HG03103 (cell line): ENCODE data around the gene TMEM44.
"Not testable (repeated sequence)": the region's sequence is repeated elsewhere in the genome, so short reads cannot be mapped to it uniquely, and the experiment has no call there.

Experiments used
- ATAC-seq: cut with Tn5 transposase; IDR thresholded peaks from one replicate; pipeline ENCODE4 v1.9.1; 2021; ENCODE audit warnings: low read depth; ENCODE audit not compliant: unreplicated experiment

The TMEM44 gene

DNA sequence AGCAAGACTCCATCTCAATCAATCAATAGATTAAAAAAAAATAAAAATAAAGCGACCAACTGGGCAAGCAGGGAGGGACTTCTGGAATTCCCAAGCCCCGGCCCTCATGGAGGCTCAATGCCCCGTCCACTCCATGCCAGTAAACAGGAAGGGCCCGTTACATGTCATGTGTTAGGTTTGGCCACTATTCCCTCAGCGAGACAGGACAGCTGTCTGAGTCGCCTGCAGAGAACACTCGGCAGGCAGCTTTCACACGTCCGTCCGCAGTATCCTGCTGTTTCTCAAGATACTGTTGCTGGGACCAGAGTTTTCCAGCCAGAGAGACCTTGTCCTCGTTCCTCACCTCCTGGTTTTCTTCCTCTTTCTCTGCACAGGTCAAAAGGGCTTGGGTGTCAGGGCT lies 18.0 kb downstream of the TMEM44 start:
- no peak for ATAC-seq

DNA sequence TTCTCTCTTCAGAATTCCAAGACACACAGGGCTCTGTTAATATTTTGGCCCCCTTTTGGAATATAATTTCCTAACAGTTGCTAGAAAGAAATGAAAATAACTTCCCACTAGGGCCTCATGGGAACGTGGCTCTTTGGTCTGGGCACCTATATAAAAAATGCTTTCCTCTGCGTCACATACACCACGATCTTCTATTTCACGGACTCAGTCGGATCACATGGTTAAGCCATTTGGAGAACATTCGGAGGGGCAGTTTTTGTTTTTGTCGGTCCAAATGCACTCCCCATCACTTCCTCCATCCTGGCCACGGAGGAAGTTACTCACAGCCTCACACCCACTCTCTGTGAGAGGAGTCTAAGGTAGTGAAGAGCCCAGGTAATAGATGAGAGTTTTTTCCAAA lies 21.0 kb downstream of the TMEM44 start:
- ATAC-seq = no peak

DNA sequence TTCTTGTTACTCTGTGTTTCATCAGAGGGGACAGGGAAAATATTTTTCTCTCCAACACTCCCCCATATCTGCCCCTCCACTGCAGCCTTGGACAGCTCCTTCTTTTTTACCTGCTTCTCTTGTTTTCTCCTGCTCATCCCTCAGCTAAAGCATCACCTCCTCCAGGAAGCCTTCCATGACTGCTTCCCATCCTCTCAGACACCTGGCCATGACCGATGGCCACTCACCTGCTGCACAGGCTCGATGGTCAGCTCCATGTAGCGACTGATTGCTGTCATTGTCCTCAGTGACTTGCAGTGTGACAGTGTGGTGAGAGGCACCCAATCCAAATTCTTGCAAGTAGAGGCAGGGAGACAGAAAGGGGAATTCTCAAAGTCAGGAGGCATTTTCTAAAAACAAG lies 22.5 kb downstream of the TMEM44 start:
- ATAC-seq = no peak

DNA sequence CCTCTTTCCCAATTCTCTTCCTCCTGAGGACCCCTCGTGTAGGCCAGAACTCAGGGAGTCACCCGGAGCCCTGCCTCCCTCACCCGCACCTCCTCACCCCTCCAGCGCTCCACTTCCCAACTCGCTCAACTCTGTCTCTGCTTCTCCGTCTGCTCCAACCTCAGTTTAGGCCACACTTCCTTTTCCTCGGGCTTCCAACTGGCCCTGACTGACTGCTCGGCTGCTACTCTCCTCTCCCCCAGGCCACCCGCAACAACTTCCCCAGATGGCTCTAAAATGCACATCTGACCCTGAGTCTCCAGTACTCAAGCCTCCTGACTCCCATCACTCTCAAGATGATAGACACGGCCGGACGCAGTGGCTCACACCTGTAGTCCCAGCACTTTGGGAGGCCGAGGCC lies 23.6 kb downstream of the TMEM44 start:
- no peak for ATAC-seq

DNA sequence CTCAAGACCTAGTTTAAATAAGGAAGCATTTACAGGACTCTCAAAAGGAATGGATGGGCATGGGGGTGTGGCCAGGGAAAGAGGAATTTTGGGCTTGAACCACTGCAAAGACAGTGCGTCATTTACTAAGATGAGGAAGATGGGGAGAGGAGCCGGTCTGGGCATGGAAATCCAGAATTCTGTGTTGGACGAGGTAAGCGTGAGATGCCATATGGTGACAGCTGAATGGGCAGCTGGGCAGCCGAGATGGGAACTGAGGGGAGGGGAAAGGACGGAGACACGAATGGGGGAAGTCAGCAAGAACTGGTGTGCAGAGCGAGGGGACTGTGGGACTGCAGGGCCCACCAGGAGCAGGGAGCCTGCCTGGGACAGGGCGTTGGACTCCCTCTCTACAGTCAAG lies 24.2 kb downstream of the TMEM44 start:
- no peak for ATAC-seq

DNA sequence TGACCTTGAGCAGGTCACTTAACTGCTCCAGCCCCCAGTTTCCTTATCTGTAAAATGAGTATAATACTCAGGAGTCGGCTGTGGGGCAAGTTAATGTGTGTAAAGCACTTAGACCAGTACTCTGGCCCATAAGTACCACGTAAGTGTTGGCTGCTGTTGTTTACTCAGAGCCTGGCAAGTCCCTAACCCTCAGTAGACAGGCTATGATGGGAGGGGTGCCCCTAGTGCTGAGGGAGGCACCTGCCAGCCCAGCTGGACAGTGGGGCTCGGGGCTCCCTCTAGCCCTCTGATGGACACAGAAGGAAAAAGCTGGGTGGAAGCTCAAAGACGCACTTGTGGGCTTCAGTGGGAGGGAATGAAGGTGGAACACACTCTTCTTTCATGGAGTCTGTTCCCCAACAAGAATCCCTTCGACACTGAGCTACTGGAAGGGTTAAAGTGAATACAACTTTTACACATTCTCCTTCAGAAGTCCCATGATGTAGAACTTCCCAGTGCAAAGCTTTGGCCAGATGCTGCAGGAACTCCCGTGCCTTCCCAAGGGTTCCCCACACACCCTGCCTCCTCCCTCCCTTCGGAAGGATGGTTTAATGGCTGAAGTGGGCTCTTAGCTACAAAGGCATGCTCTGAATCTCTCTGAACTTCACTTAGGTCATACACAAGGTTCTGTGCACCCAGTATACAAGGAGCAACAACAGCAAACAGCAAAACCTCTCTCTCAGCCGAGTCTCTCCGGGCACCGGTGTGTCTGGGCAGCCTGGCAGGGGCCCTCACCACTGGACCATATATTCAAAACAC lies 25.4 kb downstream of the TMEM44 start:
- no peak for ATAC-seq

DNA sequence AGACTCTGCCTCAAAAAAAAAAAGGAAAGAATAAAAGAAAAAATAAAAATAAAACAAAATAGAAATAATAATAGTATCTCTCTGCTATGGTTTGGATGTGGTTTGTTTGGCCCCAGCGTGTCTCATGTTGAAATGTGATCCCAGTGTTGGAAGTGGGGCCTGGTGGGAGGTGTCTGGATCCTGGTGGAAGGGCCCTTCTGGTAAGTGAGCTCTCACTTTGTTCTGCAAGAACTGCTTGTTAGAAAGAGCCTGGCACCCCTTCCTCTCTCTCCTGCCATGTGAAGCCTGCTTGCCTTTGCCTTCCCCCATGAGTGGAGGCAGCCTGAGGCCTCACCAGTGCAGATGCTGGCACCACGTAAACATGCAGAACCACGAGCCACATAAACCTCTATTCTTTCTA lies 26.3 kb downstream of the TMEM44 start:
- no peak for ATAC-seq

DNA sequence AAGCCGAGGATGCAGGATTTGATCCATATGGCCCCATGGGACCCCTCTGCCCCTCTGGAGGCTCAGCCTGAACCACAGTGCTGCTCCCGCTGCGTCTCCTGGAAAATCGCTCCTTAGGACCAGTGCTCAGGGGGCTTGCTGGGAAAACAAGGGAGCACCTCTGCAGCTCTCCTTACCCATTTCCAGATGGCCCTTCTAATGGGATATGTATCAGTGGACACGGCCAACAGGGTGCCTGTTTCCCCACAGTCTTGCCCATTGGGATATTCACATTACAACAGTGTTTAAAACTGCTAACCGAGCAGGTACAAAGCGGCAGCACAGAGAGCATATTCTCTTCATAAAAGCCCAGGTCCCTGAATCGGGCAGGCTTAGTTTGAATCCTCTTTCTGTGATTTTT lies 27.1 kb downstream of the TMEM44 start:
- no peak for ATAC-seq

DNA sequence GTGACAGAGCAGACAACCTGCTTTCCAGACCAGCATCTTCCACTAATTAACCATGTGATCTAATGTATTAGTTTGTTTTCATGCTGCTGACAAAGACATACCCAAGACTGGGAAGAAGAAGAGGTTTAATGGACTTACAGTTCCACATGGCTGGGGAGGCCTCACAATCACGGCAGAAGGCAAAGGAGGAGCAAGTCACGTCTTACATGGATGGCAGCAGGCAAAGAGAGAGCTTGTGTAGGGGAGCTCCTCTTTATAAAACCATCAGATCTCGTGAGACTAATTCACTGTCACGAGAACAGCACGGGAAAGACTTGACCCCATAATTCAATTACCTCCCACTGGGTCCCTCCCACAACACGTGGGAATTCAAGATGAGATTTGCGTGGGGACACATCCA lies 27.9 kb downstream of the TMEM44 start:
- ATAC-seq = not testable (repeated sequence)

DNA sequence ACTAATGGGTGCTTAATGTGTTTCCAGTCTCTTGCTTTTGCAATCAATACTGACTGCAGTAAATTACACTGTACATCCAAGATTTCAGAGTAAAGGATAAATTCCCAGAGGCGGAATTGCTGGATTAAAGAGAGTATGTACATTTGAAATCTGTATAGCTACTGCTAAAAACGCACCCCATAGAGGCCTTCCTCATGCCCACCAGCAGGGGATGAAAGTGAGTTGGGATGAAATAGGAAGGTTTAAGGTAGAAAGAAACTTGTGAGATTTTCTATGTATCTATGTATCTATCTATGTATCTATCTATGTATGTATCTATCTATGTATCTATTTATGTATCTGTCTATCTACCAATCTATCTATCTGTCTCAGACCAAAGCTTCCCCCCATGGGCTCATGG lies 28.4 kb downstream of the TMEM44 start:
- ATAC-seq = no peak

DNA sequence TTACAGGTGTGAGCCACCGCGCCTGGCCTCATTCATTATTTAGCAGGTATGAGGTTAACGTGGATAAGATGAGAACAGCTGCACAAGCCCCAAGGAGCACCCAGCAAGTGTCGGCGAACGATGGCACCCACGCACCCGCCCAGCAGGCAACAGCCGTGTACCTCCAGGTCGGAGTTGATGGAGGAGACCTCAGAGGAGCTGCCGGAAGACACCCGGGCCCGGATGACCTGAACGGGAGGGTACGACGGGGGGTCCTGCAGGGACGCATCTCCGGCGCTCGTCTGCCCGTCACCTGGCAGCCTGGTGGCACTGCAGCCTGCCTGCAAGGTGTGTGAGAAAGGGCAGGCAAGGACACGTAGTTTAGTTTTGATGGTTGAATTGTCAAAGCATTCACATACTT lies 29.1 kb downstream of the TMEM44 start:
- ATAC-seq = no peak

DNA sequence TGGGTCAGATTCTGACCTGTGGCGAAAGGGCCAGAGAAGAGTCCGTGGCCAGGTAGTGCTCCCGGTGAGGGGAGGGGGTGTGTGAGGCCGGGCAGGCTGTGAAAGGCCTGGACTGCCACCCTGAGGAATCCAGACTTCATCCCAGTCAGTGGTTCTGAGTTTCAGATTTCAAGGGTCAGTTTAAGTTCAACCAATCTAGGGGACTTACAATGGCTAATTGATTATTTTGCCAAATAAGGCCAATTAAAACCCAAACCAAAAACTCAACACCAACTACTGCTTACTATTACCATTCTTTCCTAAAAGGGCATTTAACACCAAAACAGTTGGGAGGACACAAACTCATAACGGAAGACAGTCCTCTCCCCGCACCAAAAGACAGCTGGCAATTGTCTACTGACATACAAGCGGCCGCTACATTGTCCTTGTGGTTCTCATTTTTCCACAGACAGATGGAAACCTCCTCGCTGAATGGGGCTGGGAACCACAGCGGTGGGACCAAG lies 30.5 kb downstream of the TMEM44 start:
- ATAC-seq = no peak

DNA sequence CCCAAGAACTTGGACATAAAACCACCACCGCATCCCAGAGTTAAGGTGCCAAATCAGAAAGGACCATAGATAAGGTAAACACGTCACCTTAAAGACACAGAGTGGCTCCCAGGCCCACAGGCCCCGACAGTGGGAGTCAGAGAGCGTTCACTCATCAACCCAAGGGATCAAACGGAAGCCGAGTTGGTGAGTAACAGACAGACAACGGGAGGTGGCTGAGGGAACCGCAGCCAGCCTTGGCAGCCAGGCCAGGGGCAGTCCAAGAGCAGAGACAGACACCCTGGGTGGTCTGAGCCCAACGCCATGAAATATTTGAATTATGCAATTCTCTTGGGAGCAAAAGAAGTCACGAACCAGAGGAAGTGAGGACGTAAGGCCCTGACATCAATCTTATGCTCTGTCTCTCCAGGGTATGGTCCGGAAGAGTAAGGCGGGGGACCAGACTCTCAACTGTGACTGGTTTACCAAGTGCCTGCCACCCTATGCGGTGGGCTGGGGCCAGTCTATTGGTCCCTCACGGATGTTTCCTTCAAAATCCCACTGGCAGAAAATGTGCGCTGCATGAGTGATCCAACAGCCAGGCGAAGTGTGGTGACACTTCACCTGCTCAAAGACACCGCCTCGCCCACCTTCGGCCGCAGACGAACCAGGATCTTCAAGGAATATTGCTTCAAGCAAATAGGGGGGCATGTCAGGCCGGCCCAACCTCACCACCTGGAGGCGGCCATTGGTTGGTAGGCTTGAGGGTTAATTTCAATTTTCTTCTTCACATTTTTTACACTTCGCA lies 34.3 kb downstream of the TMEM44 start:
- ATAC-seq = no peak

DNA sequence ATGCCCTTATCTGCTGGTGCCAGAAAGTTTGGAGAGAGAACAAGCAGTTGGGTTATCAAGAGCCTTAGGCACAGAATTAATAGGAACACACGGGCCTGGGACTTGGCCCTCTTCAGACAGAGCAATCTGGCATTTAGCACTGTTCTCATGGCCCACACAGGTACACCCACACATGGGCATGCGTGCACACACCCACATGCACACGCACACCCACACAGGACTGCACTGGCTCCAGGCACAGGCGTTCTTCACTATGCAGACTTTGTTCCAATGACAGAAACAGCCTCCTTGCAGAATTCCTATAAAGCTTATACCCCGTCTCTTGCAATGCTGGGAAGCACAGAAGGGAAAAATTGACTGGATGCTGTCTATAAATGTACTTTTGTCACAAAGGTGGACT lies 36.3 kb downstream of the TMEM44 start:
- no peak for ATAC-seq

DNA sequence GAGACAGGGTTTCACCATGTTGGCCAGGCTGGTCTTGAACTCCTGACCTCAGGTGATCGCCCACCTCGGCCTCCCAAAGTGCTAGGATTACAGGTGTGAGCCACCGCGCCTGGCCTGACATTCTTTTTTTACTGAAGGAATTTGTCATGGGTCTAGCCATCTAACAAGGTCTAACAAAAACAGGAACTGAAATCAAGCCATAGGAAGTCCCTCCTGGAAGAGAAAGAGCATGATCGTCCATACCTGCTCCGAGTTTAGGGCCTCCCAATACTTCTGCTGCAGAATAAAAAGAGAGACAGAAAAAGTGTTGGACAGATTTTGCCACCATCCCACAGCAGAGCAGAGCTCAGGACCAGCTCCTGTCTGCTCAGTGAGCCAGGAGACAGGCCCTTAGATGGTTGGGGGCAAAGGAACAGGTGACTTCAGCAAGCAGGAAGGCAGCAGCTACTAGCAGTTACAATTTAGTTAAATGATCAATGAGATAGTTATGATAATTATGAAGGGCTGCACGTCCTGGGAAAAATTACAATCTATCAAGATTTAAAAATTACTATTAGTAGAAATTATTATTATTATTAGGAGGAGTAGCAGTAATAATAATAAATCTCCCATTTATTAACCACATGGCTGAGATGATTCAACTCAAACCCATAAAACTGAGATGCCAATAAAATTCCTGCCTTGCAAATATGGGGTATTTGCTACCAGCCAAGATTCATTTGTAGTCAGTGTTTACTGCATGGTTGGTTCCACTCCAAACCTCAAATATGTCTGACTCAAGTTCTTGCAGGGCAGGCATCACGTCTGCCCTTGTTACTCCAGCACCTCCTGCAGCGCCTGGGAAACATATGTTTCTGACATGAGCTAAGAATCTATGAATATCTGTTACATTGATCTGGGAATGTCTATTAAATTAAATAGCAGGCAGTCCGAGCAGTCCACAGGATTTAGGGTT lies 40.1 kb downstream of the TMEM44 start:
- ATAC-seq = no peak

DNA sequence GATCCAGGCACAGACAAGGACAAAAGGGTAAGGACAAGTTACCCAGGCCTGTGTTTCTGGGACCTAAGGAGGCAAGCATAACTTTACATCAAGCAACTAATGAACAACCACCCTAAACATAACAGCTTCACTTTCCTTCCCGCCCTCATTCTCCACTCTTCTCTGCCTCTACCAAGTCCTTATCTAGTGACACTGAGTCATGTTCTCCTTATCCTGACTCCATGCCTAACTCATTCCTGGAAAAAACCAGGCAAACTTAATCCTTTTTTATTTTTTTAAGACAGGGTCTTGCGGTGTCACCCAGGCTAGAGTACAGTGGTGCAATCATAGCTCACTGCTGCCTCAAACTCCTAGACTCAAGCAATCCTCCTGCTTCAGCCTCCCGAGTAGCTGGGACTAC lies 44.5 kb downstream of the TMEM44 start:
- no peak for ATAC-seq

DNA sequence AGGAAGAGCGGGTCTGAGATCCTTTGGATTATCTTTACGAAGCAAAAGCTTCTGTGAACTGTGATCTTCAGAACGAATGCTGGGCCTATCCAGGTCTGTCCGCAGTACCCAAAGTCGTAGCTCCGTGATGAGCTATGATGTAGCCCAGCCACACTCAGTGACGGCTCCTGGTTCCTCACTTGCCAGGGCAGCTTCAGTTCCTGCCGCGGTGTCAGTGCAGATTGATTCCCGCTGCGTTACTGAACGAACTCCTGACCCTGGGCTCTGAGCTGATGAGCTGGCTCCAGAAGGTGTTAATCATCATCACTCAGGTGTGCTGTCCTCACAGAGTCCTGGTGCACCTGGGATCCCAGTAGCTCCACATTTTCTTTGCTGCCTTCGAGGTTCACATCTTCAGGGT lies 45.0 kb downstream of the TMEM44 start:
- ATAC-seq = no peak

DNA sequence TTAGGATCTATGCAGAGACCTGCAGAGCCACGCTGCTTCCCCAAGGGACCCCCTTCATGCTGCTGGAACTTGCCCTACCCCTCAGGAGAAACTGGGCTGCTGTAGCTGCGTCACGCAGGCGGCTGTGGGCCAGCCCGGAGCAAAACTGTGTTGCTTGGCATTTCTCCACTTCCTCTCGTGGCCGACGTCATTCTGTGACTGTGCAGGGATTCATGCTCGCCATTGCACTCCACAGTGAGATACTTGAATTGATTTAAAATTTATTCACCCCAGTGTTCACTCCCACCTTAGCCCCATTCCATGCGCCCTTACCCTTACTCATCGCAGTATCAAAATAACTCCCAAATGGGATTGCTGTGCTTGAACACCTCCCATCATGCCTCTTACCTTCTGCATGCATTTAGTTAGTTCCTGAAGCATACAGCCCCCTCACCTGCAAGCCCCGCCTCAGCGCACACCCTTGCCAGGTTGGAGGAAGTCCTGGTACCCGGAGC lies 45.7 kb downstream of the TMEM44 start:
- ATAC-seq = no peak

DNA sequence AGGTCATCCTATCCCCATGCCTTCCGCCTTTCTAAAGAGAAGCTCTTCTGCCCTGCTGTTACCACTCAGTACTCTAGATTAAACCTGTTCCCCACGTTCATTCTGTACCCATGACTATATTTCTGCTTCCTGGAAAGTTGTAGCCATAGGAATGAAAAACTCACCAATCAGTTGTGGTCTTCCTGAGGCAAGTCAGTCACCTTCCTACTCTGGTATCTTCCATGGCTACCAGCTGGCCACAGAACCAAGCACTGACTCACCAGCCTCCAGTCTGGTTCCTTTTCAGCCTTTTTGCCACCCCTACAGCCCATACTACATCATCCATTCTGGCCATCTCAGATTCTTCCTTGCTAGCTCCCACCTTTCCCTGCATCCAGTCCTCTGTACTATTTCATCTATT lies 46.4 kb downstream of the TMEM44 start:
- no peak for ATAC-seq

DNA sequence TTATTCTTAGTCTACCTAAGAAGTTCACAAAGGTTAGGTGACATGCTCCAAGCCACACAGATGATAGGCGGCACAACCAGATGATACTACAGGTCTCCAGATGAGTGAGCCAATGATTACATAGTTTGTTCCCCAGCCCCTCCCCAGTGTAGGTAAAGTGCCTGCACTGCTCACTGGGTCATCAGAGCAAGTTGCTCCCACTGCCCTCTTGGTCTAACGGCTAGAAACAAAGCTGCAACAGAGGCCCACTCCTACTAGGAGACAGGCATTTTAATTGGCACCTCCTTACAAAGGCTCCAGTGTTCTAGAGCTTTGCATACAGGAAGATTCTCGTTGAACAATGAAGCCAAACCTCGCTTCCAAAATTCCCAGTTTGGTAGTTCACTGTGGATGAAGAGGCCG lies 47.3 kb downstream of the TMEM44 start:
- ATAC-seq = no peak

DNA sequence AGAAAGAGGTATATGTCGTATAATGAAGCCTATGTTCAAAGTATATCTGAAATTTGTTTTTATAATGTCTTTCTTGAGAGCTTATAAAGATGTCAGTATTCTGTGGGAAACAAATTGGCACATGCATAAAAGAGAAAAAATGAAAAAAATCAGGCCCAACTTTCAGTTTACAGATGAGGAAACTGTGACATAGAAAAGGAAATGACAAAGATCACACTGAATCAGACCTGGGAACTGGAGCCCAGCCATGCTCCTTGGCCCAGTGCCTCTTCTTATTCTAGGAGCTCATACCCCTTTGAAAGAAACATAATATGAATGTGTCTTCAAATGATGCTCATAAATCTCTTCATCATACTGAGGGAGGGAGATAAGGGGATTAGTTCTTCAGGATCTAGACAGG lies 48.4 kb downstream of the TMEM44 start:
- ATAC-seq = no peak
